Heart right ventricle (tissue), 16 donors: ENCODE data around the gene UPK1A. TPM values are rescaled to one million over a fixed set of nuclear protein-coding genes. Genes with fewer than 3 reads are reported as not detected.
A peak's percentile ranks its signal among the peaks of the same experiment; 100 is the strongest.

Source experiments
- ATAC-seq, 8 donors: fragments of 200-7000 bp; cut with Tn5 transposase; one replicate each; pipeline ENCODE4 v1.9.1; 2020; ENCODE audit warnings: mild to moderate bottlenecking in 8 of 8, moderate library complexity in 8 of 8, moderate number of reproducible peaks in 1 of 8
- DNase-seq, 2 donors: peaks; one replicate each; pipeline ENCODE4 v3.0.0-alpha.2; 2020
- H3K27ac ChIP-seq, 10 donors: fragments of 200-600 bp; sonication (generic) in 2 of 10; one replicate each; pipeline versions ENCODE4 v1.5.0 to v1.8.0; 2020 to 2022; ENCODE audit warnings: mild to moderate bottlenecking in 3 of 10
- H3K27me3 ChIP-seq, 7 donors: fragments of 200-600 bp; one replicate each; pipeline ENCODE4 v1.8.0; 2021 to 2022; ENCODE audit warnings: mild to moderate bottlenecking in 2 of 7
- H3K36me3 ChIP-seq, 9 donors: fragments of 200-600 bp; sonication (generic) in 1 of 9; one replicate each; pipeline versions ENCODE4 v1.5.0 to v1.8.0; 2020 to 2022; ENCODE audit warnings: mild to moderate bottlenecking in 2 of 9
- H3K4me1 ChIP-seq, 9 donors: fragments of 200-600 bp; sonication (generic) in 1 of 9; one replicate each; pipeline versions ENCODE4 v1.5.0 to v1.8.0; 2020 to 2022; ENCODE audit warnings: mild to moderate bottlenecking in 4 of 9
- H3K4me3 ChIP-seq, 10 donors: fragments of 200-600 bp; sonication (generic) in 2 of 10; one replicate each; pipeline versions ENCODE4 v1.5.0 to v1.8.0; 2020 to 2022; ENCODE audit warnings: mild to moderate bottlenecking in 7 of 10, moderate library complexity in 2 of 10
- H3K9me3 ChIP-seq, 11 donors: fragments of 200-600 bp in 10 of 11; sonication (generic) in 2 of 11; one replicate each; pipeline versions ENCODE4 v1.5.0 to v1.8.0; 2013 to 2022; ENCODE audit warnings: mild to moderate bottlenecking in 2 of 11, control low read depth in 1 of 11, moderate library complexity in 1 of 11
- WGBS, 2 donors: extraction: QIAGEN DNeasy Blood & Tissue Kit; methylation state at CpG; one replicate each; pipeline ENCODE4 v1.1.7; 2013; ENCODE audit warnings: inconsistent platforms in 1 of 2; 5-methylcytosine and 5-hydroxymethylcytosine counted together
- intact Hi-C, 10 donors: fragments of 100-400 bp; cut with DNase I; formaldehyde crosslinking; loops; one replicate each; pipeline versions ENCODE4 v1.11.1 to v1.14.2; 2022
- polyA plus RNA-seq, 2 donors: library from polyadenylated mRNA; stranded (reverse); fragments of 200-250 nt; gene quantifications; one replicate each; pipeline ENCODE4 v1.2.3, GENCODE V29; 2013
- total RNA-seq, 10 donors: library from RNA; stranded (reverse); fragmentation: NEBNext Ultra II Directional in 3 of 10; extraction: Animal tissue kit (Norgen Biotek cat#: 25700) in 3 of 10; gene quantifications; one replicate each; pipeline versions ENCODE4 v1.2.1 to v1.2.4, GENCODE V29; 2021 to 2023
- TF ChIP-seq, protein P1 (sequence below), 9 donors: fragments of 200-600 bp; sonication (generic) in 2 of 9; IDR thresholded peaks; one replicate each; pipeline versions ENCODE4 v1.5.0 to v1.8.0; 2021 to 2022; ENCODE audit warnings: antibody characterized with exemption in 9 of 9, mild to moderate bottlenecking in 5 of 9, moderate library complexity in 1 of 9
- donor health status: Arrhythmogenic right ventricular cardiomyopathy.
- donor health status: ischemic (EF 13 %, LVEDD 7.1; RV severe dilation, severe dysfunction).
- donor health status: healthy with polysubstance abuse.
- donor health status: DM: no; HTN: yes; CAD: no.
- donor health status: DM: no; HTN: no; CAD: no.
- donor health status: ischemic (EF 25% LVEDD 6.9; RV normal size, moderate dysfunction).
- donor health status: ischemic (EF 25% LVEDD 5.7; RV mildly dilated, moderate dysfunction).
- donor health status: healthy.
- donor health status: DM: yes; HTN: yes; CAD: no.
- donor health status: Ischemic cardiomyopathy.
- donor health status: ischemic (EF 35%, LVEDD 5.7; RV mildly dilated, moderate dysfunction).
- donor health status: nonischemic (EF 11% LVEDD 7.7; RV severe dilation, severe dysfunction).
- donor health status: DM: yes; HTN: yes; CAD: no.
- donor health status: PGD.
- donor health status: ischemic (EF 29% LVEDD 5.4; RV normal size, mild dysfunction).
- donor health status: nonischemic (EF 23%, LVEDD 6.1; RV moderate dilation, normal function).

Gene UPK1A
- total and polyA plus RNA-seq, 12 donors, result 0.03 to 0.38 TPM; not detected in 10

DNA sequence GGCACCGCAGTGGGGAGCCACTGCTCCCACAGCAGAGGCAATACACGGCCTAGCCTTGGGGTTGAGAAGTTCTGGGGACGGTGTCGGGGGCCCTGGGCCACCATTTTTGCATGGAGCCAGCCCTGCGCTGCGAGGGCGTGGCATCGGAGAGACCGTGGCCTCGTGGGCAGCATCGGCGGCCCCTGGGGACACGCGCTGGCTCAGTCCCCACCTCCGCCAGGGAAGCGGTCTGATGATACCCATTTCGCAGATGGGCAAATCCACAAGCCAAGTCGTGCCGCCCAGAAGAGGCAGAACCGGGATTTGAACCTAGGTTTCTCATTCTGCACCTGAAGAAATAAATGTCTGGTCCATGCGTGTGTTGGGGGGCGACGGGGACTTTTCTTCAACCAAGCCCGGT lies 1.2 kb upstream of the UPK1A start:
- ATAC-seq (no peak), DNase-seq (no peak)
- peaks cover 0 to 5% (median 0%) of the 10 kb centered on the region in 7 donors for H3K27me3 ChIP-seq
- TF ChIP-seq, protein P1, sequence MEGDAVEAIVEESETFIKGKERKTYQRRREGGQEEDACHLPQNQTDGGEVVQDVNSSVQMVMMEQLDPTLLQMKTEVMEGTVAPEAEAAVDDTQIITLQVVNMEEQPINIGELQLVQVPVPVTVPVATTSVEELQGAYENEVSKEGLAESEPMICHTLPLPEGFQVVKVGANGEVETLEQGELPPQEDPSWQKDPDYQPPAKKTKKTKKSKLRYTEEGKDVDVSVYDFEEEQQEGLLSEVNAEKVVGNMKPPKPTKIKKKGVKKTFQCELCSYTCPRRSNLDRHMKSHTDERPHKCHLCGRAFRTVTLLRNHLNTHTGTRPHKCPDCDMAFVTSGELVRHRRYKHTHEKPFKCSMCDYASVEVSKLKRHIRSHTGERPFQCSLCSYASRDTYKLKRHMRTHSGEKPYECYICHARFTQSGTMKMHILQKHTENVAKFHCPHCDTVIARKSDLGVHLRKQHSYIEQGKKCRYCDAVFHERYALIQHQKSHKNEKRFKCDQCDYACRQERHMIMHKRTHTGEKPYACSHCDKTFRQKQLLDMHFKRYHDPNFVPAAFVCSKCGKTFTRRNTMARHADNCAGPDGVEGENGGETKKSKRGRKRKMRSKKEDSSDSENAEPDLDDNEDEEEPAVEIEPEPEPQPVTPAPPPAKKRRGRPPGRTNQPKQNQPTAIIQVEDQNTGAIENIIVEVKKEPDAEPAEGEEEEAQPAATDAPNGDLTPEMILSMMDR (IDR thresholded peaks at IDR 0.05), result no peak
- H3K4me3 ChIP-seq, result no peak overlapping the region
- no peaks in the 10 kb centered on the region for H3K4me1 ChIP-seq
- H3K9me3 ChIP-seq, result no peaks in the 10 kb centered on the region
- WGBS, 2 donors, result 94 to 96% methylated on average over 24 of the region's 24 CpGs
- no peak overlapping the region for H3K27ac ChIP-seq
- intact Hi-C loops, result no loop called here
- peaks cover 0 to 59% (median 6%) of the 10 kb centered on the region in 9 donors for H3K36me3 ChIP-seq

DNA sequence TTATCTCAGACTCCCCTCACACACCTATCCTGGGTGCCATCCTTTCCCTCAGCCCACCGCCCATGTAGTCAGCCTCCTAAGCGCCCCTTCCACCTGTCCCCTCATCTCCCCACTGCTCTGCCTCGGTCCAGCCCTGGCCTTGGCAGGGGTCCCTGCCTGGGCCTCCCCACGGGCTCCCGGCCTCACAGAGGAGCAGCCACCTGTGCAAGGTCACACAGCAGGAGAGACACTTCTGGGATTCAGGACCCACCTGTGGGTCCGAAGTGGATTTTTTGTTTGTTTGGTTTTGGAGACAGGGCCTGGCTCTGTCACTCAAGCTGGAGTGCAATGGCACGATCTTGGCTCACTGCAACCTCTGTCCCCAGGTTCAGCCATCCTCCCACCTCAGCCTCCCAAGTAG lies 713 bp upstream of the UPK1A start:
- H3K4me3 ChIP-seq, result no peak overlapping the region
- no peaks in the 10 kb centered on the region for H3K4me1 ChIP-seq
- no peak for DNase-seq
- intact Hi-C loops, result no loop called here
- ATAC-seq, result peak in 1 of 8 donors; percentile 30
- 76 to 89% methylated on average over 7 of the region's 7 CpGs for WGBS, 2 donors
- TF ChIP-seq, protein P1 (IDR thresholded peaks at IDR 0.05), result no peak
- peaks cover 0 to 5% (median 0%) of the 10 kb centered on the region in 7 donors for H3K27me3 ChIP-seq
- no peaks in the 10 kb centered on the region for H3K9me3 ChIP-seq
- H3K36me3 ChIP-seq, result peaks cover 0 to 55% (median 6%) of the 10 kb centered on the region in 9 donors
- no peak overlapping the region for H3K27ac ChIP-seq

DNA sequence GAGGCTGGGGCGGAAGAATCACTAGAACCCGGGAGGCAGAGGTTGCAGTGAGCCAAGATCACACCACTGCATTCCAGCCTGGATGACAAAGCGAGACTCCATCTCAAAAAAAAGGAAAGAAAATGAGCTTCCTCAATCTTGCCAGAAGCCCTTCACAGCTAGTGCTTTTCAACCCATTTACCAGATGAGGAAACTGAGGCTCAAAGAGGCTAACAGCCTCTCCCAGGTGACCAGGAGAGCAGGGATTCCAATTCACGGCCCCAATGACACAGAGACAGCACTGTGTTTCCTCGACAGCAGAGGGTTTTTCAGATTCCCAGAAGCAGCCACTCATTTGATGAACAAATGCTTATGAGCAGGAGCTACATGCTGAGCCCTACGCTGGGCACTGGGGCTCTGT lies 3.2 kb downstream of the UPK1A start:
- ATAC-seq (no peak), DNase-seq (no peak)
- H3K4me3 ChIP-seq, result no peak overlapping the region
- TF ChIP-seq, protein P1 (IDR thresholded peaks at IDR 0.05), result no peak
- no peaks in the 10 kb centered on the region for H3K9me3 ChIP-seq
- H3K36me3 ChIP-seq, result peaks cover 0 to 15% (median 0%) of the 10 kb centered on the region in 9 donors
- intact Hi-C loops, result no loop called here
- no peak overlapping the region for H3K27ac ChIP-seq
- H3K4me1 ChIP-seq, result peaks cover 0 to 9% (median 0%) of the 10 kb centered on the region in 9 donors
- WGBS, 2 donors, result 73 to 81% methylated on average over 6 of the region's 6 CpGs
- H3K27me3 ChIP-seq, result peaks cover 0 to 40% (median 32%) of the 10 kb centered on the region in 7 donors

DNA sequence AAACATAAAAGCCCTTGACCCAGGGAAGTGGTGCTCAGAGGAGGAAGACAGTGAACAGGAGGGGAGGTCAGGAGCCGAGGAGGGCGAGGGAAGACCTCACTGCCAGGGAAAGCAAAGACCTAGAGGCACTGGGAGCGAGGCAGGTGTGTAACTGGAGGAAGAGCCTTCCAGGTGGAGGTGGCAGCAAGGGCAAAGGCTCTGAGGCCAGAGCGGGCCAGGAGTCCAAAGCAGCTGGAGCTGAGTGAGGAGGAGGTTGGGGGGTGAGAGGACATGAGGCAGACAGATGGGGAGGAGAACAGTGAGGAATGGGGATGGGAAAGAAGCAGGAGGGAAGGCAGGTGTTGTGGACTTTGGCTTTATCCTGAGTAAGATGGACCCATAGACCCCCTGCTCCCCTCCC lies 3.7 kb downstream of the UPK1A start:
- TF ChIP-seq, protein P1 (IDR thresholded peaks at IDR 0.05), result no peak
- no peak overlapping the region for H3K4me3 ChIP-seq
- peaks cover 0 to 9% (median 0%) of the 10 kb centered on the region in 9 donors for H3K4me1 ChIP-seq
- DNase-seq (no peak), ATAC-seq (no peak)
- H3K9me3 ChIP-seq, result no peaks in the 10 kb centered on the region
- no peak overlapping the region for H3K27ac ChIP-seq
- H3K36me3 ChIP-seq, result peaks cover 0 to 11% (median 0%) of the 10 kb centered on the region in 9 donors
- 62 to 66% methylated on average over 4 of the region's 4 CpGs for WGBS, 2 donors
- peaks cover 0 to 44% (median 36%) of the 10 kb centered on the region in 7 donors for H3K27me3 ChIP-seq
- intact Hi-C loops, result no loop called here
